ENCODE results near the gene WWC1.

- TF ChIP-seq GATA2 (IDR thresholded peaks at IDR 0.05; ENCODE audit: low read depth, low read length) (no peak), GATA3 (IDR thresholded peaks at IDR 0.05; ENCODE audit: low read depth, low read length) (no peak)
Measured at GRCh38 chr5:168364151-168364661, 72.8 kb downstream of the WWC1 start.

Data from SH-SY5Y (cell line).